BLaER1 treated with 17β-estradiol and CSF1 and Interleukin-3, amounts not matched to agents 10 nM and 100 nM (cell line): ENCODE data around the gene CMBL.
"Not testable (repeated sequence)": the region's sequence is repeated elsewhere in the genome, so short reads cannot be mapped to it uniquely, and the experiment has no call there.

Experiments
- H3K27ac ChIP-seq, 11 experiments: shearing (Covaris generic); formaldehyde crosslinking; 2 replicates each; pipeline ENCODE4 v1.8.1; 2022
- H3K27me3 ChIP-seq, 11 experiments: shearing (Covaris generic); formaldehyde crosslinking; 2 replicates each; pipeline ENCODE4 v1.8.1; 2022
- H3K36me3 ChIP-seq, 11 experiments: shearing (Covaris generic); formaldehyde crosslinking; 2 replicates each; pipeline ENCODE4 v1.8.1; 2022
- H3K4me1 ChIP-seq, 10 experiments: shearing (Covaris generic); formaldehyde crosslinking; 2 replicates each; pipeline ENCODE4 v1.8.1; 2022
- H3K4me2 ChIP-seq, 11 experiments: shearing (Covaris generic); formaldehyde crosslinking; 2 replicates each; pipeline ENCODE4 v1.8.1; 2022
- H3K4me3 ChIP-seq, 10 experiments: shearing (Covaris generic); formaldehyde crosslinking; 2 replicates each; pipeline ENCODE4 v1.8.1; 2022
- H3K9ac ChIP-seq, 11 experiments: shearing (Covaris generic); formaldehyde crosslinking; 2 replicates each; pipeline ENCODE4 v1.8.1; 2022
- H3K9me3 ChIP-seq, 11 experiments: shearing (Covaris generic); formaldehyde crosslinking; replicated peaks in 1 of 11; 2 replicates each; pipeline ENCODE4 v1.8.1; 2022
- H4K20me1 ChIP-seq, 11 experiments: shearing (Covaris generic); formaldehyde crosslinking; 2 replicates each; pipeline ENCODE4 v1.8.1; 2022
- Cebpa-rat ChIP-seq, 11 experiments: shearing (Covaris generic); IDR thresholded peaks; 2 replicates each; pipeline ENCODE4 v1.8.1; 2022

CMBL gene

DNA sequence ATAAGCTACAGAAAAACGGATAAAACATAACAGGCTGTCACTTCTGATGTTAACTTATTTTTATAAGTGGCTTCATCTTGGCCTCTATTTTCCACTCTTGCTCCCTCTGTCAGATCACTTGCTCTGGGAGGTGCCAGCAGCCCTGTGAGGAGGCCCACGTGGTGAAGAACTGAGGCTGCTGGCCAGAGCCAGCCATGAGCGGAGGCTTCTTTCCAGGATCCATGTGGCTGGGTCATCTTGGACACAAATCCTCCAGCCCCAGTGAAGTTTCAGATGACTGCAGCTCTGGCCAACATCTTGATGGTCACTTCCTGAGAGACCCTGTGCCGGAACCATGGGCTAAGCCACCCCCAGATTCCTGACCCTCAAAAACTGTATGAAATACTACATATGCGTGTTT, 7.5 kb upstream of the CMBL start:
- no peak overlapping the region for H3K27ac ChIP-seq
- TF ChIP-seq Cebpa-rat (IDR thresholded peaks at IDR 0.05) = no peak
- no peaks in the 10 kb centered on the region for H3K36me3 ChIP-seq
- no peak overlapping the region for H3K4me3 ChIP-seq
- no peak overlapping the region for H3K9ac ChIP-seq
- H4K20me1 ChIP-seq = no peaks in the 10 kb centered on the region
- peaks cover 0 to 17% (median 8%) of the 10 kb centered on the region in 11 experiments; a peak in 6 of 22 replicates for H3K9me3 ChIP-seq
- H3K4me2 ChIP-seq = no peak overlapping the region
- no peaks in the 10 kb centered on the region for H3K27me3 ChIP-seq
- H3K4me1 ChIP-seq = peaks cover 0 to 16% (median 0%) of the 10 kb centered on the region in 10 experiments; a peak in 3 of 20 replicates

DNA sequence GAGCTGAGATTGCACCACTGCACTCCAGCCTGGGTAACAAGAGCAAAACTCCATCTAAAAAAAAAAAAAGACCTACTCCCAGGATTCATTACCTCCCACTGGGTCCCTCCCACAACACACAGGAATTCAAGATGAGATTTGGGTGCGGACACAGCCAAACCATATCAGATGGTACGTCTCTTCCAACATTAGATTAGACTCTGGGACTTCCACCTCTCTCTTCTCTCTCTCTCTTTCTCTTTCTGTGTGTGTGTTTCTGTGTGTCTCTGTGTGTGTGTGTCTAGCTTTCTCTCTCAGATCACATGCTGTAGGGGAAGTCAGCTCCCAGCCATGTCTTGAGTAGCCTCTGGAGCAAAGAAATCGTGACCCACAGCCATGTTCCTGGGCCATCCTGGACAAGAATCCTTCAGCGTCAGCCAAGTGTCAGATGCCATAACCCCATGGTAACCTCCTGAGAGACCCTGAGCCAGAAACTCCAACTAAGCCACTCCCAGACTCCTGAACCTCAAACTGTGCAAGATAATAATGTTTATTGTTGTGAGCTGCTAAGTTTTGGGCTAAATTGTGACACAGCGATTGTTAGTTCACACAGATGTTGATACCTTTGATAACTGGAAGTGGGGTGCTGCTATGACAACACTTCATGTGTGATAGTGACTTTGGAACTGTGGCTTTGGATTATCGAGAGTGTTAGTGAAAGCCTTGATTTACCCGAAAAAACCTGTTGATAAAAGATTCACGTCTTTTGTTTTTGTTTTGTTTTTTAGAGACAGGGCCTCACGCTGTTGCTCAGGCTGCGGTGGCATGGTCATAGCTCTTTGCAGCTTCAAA, 4.1 kb upstream of the CMBL start:
- no peak overlapping the region; a peak in 1 of 22 replicates for H3K4me2 ChIP-seq
- H3K9me3 ChIP-seq = peaks cover 0 to 16% (median 8%) of the 10 kb centered on the region in 11 experiments; a peak in 8 of 22 replicates
- H3K27me3 ChIP-seq = peaks cover 15 to 24% (median 22%) of the 10 kb centered on the region in 11 experiments
- peaks cover 0 to 16% (median 0%) of the 10 kb centered on the region in 10 experiments; a peak in 3 of 20 replicates for H3K4me1 ChIP-seq
- no peaks in the 10 kb centered on the region for H3K36me3 ChIP-seq
- H3K27ac ChIP-seq = no peak overlapping the region
- H4K20me1 ChIP-seq = no peaks in the 10 kb centered on the region
- H3K9ac ChIP-seq = no peak overlapping the region
- no peak for TF ChIP-seq Cebpa-rat (IDR thresholded peaks at IDR 0.05)
- H3K4me3 ChIP-seq = no peak overlapping the region

DNA sequence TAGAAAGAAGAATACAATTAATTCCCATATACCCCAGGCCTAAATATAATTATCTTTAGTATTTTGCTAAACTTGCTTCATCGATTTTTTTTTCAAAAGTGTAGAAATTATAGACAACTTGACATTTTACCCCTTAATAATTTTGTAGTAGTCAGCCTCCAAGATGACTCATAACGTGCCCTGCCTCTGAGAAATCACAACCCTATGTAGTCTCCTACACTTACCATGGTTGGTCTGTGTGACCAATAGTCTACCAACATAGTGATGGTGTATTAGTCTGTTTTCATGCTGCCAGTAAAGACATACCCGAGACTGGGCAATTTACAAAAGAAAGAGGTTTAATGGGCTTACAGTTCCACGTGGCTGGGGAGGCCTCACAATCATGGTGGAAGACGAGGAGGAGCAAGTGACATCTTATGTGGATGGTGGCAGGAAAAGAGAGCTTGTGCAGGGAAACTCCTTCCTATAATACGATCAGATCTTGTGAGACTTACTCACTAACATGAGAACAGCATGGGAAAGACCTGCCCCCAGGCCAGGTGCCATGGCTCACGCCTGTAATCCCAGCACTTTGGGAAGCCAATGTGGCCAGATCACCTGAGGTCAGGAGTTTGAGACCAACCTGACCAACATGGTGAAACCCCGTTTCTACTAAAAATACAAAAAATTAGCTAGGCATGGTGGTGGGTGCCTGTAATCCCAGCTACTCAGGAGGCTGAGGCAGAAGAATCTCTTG, 3.3 kb upstream of the CMBL start:
- H3K9ac ChIP-seq, H3K9me3 ChIP-seq, H3K4me3 ChIP-seq, H3K36me3 ChIP-seq, H3K4me2 ChIP-seq, H4K20me1 ChIP-seq, H3K27ac ChIP-seq: not testable (repeated sequence)
- peaks cover 0 to 16% (median 0%) of the 10 kb centered on the region in 10 experiments; a peak in 3 of 20 replicates for H3K4me1 ChIP-seq
- peaks cover 18 to 32% (median 30%) of the 10 kb centered on the region in 11 experiments for H3K27me3 ChIP-seq

DNA sequence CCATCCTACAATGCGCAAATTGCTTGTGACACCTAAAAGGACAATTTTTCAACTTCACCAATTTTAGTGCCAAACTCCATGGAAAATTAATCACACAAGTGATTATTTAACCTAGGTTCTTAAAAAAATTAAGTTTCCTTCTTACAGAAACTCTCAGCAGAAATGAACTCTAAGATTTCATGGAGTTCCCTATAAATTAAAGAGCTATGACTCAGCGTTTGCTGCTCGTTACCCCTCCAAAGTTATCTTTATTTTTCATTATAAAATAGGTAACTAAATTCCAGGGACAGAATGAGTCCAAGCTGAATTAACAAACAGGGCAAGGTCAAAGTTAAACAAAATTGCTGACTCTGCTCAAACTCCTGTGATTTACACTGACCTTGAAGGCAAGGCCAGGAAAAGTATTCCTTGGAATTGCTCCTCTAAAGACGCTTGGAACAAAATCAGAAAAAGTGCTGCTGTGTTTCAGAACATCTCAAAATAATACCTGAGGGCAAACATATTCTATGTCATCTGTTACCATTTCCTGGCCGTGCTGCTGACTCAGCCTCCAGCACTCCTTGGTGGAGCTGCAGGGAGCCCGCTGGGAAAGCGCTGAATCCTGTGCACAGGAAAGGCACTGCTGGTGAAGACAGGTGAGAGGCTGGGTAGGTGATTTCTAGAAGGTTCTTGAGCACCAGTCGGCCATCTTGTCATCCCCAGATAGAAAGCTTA, 2.5 kb upstream of the CMBL start:
- Histone ChIP-seq H3K4me2 (0 out of 22 replicates have a peak overlapping the region, but pooled peaks of 2 of the 11 experiments have one; percentile 1 to 7), H3K9ac (no peak overlapping the region), H3K4me3 (no peak overlapping the region), H4K20me1 (no peaks in the 10 kb centered on the region), H3K27ac (no peak overlapping the region), H3K4me1 (peaks cover 0 to 16% (median 0%) of the 10 kb centered on the region in 10 experiments; a peak in 3 of 20 replicates), H3K9me3 (peaks cover 0 to 7% (median 0%) of the 10 kb centered on the region in 11 experiments; a peak in 4 of 22 replicates), H3K36me3 (no peaks in the 10 kb centered on the region), H3K27me3 (peaks cover 18 to 35% (median 31%) of the 10 kb centered on the region in 11 experiments)
- no peak for TF ChIP-seq Cebpa-rat (IDR thresholded peaks at IDR 0.05)

DNA sequence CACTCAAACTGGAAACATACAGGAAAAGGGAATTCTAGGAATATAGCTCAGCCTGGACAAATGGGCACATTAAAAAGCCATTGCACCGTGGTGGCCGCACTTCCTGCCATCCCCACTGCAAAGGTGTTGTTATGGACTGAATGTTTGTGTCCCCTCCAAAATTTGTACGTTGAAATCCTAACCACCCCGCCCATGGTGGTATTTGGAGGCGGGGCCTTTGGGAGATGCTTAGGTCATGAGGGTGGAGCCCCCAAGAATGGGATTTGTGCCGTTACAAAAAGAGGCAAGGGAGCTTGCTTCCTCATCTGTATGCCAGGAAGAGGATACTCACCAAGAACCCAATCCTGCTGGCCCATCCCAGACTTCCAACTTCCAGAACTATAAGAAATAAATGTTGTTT, 1.1 kb upstream of the CMBL start:
- peaks cover 18 to 35% (median 31%) of the 10 kb centered on the region in 11 experiments for H3K27me3 ChIP-seq
- no peak overlapping the region for H3K4me3 ChIP-seq
- no peak overlapping the region for H3K9ac ChIP-seq
- H3K36me3 ChIP-seq = no peaks in the 10 kb centered on the region
- no peak overlapping the region for H3K4me2 ChIP-seq
- H4K20me1 ChIP-seq = no peaks in the 10 kb centered on the region
- H3K27ac ChIP-seq = no peak overlapping the region
- H3K4me1 ChIP-seq = peaks cover 0 to 16% (median 0%) of the 10 kb centered on the region in 10 experiments; a peak in 3 of 20 replicates
- TF ChIP-seq Cebpa-rat (IDR thresholded peaks at IDR 0.05) = no peak
- peaks cover 0 to 7% (median 0%) of the 10 kb centered on the region in 11 experiments; a peak in 4 of 22 replicates for H3K9me3 ChIP-seq

DNA sequence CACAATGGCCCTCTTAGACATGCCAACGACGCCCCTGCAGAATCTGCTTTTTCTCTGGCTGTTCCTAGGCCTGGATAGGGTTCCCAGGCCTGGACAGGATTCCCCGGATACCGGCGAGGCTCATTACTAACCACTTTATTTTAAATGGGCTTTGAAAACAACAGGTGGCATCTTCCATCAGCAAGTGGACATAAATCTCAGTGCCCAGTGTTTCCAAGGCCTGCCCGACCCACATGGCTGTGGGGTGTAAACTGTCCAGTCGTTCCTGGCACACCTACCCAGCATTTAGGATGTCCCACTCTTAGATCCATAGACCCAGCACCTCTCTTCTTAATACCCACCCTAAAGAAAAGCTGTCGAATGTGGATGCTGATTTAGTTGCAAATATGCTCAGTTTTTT, 896 bp downstream of the CMBL start:
- Histone ChIP-seq H3K9me3 (peaks cover 0 to 7% (median 0%) of the 10 kb centered on the region in 11 experiments; a peak in 4 of 22 replicates), H3K27me3 (peaks cover 18 to 35% (median 31%) of the 10 kb centered on the region in 11 experiments), H3K36me3 (no peaks in the 10 kb centered on the region), H3K9ac (no peak overlapping the region), H3K27ac (no peak overlapping the region), H4K20me1 (no peaks in the 10 kb centered on the region), H3K4me1 (peaks cover 0 to 15% (median 0%) of the 10 kb centered on the region in 10 experiments; a peak in 3 of 20 replicates), H3K4me2 (no peak overlapping the region), H3K4me3 (no peak overlapping the region)
- TF ChIP-seq Cebpa-rat (IDR thresholded peaks at IDR 0.05) = no peak

DNA sequence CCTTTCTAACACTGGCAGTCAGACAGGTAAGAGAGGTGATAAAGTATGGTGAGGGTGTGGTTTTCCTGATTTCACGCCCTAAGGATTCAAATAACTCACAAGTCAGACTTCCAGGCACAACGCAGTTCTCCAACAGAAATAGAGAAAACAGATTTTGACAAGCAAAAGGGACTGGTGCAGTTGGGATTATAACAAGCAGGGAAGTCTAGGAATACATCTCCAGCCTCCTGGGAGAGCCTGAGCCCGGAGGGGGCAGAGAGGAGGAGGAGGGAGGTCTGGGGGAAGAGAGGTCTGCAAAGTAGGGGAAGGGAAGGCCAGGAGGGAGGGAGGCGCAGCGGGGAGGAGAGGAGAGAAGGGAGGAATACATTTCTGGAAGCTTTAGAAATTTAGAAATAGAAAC, 1.6 kb downstream of the CMBL start:
- no peak overlapping the region for H3K4me3 ChIP-seq
- peaks cover 0 to 7% (median 0%) of the 10 kb centered on the region in 11 experiments; a peak in 4 of 22 replicates for H3K9me3 ChIP-seq
- H3K36me3 ChIP-seq = no peaks in the 10 kb centered on the region
- H3K4me1 ChIP-seq = peaks cover 0 to 12% (median 0%) of the 10 kb centered on the region in 10 experiments; a peak in 3 of 20 replicates
- H3K9ac ChIP-seq = no peak overlapping the region
- H3K4me2 ChIP-seq = no peak overlapping the region
- no peak overlapping the region for H3K27ac ChIP-seq
- peaks cover 18 to 35% (median 31%) of the 10 kb centered on the region in 11 experiments for H3K27me3 ChIP-seq
- no peaks in the 10 kb centered on the region for H4K20me1 ChIP-seq
- TF ChIP-seq Cebpa-rat (IDR thresholded peaks at IDR 0.05) = no peak

DNA sequence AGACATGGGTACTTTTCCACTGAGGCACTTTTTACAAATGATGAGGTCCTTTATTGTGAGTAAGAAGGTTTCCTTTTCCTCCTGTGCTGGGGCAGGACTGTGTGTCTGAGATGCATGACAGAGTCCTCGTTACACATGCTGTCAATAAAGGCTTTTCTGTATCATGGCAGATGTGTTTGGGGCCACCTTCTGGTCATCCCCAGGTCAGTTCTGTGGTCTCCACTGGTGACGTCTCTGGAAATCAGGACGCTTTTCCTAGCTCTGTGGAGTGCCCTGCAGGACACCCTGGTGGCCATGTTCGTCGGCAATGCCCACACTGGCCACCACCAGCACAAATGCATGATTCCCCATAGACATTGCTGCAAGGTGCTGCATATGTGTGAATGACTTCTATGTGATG, 2.8 kb downstream of the CMBL start:
- Histone ChIP-seq H3K4me3 (no peak overlapping the region), H3K9me3 (peaks cover 0 to 7% (median 0%) of the 10 kb centered on the region in 11 experiments; a peak in 4 of 22 replicates), H3K36me3 (no peaks in the 10 kb centered on the region), H4K20me1 (no peaks in the 10 kb centered on the region; a peak in 1 of 22 replicates), H3K4me1 (0 out of 20 replicates have a peak, but pooled peaks cover 0 to 3% (median 0%) of the 10 kb centered on the region in 10 experiments), H3K4me2 (no peak overlapping the region), H3K27me3 (peaks cover 18 to 35% (median 31%) of the 10 kb centered on the region in 11 experiments), H3K9ac (no peak overlapping the region), H3K27ac (no peak overlapping the region)
- no peak for TF ChIP-seq Cebpa-rat (IDR thresholded peaks at IDR 0.05)
